ENCODE data around the gene PBX4. TPM values are rescaled to one million over a fixed set of nuclear protein-coding genes. Genes with fewer than 3 reads are reported as not detected.

PBX4 gene
- total RNA-seq, 4 donors from 2014 or later, result 1.6 to 4.0 (median 2.4) TPM

Other genes with a start within 250 kb of the PBX4 start
- 10 to 100 TPM; 24.0 to 32.0 (median 28.9) TPM for gene GATAD2A, start 213.0 kb downstream of the PBX4 start, total RNA-seq
- 1 to 10 TPM in 3 of 4 donors, under 1 TPM in 1; 0.57 to 2.2 (median 1.3) TPM for gene TSSK6, start 103.1 kb downstream of the PBX4 start, total RNA-seq
- 10 to 100 TPM; 26.6 to 83.0 (median 36.0) TPM for gene NDUFA13, start 102.5 kb downstream of the PBX4 start, total RNA-seq
- 1 to 10 TPM in 1 of 4 donors, under 1 TPM in 3; 0.33 to 1.1 (median 0.80) TPM for gene YJEFN3, start 89.8 kb downstream of the PBX4 start, total RNA-seq
- under 1 TPM in 2 of 4 donors, not detected in 2; 0.38 to 0.85 TPM for gene CILP2, start 80.4 kb downstream of the PBX4 start, total RNA-seq
- 1 to 10 TPM in 3 of 4 donors, under 1 TPM in 1; 0.65 to 8.8 (median 3.0) TPM for gene LPAR2, start 9.5 kb upstream of the PBX4 start, total RNA-seq
- gene GMIP, start 25.0 kb upstream of the PBX4 start, total RNA-seq, result 10 to 100 TPM in 3 of 4 donors, 1 to 10 TPM in 1; 5.2 to 18.9 (median 16.5) TPM
- gene ATP13A1, start 45.0 kb upstream of the PBX4 start, total RNA-seq, result 100 to 1,000 TPM in 3 of 4 donors, 10 to 100 TPM in 1; 33.4 to 272 (median 109) TPM
- gene ZNF101, start 50.2 kb upstream of the PBX4 start, total RNA-seq, result 10 to 100 TPM in 1 of 4 donors, 1 to 10 TPM in 3; 4.5 to 11.6 (median 5.6) TPM
- gene ZNF14, start 114.4 kb upstream of the PBX4 start, total RNA-seq, result 1 to 10 TPM; 5.7 to 9.6 (median 8.2) TPM
- gene ZNF506, start 203.1 kb upstream of the PBX4 start, total RNA-seq, result 10 to 100 TPM; 31.4 to 39.0 (median 36.7) TPM
- 1 to 10 TPM; 6.8 to 9.1 (median 8.8) TPM for gene ZNF253, start 247.2 kb upstream of the PBX4 start, total RNA-seq

Measured in subcutaneous adipose tissue (tissue), 4 donors.